GM12891 (cell line): ENCODE data around the gene OSM.

Experiments
- PAX5 ChIP-seq: IDR thresholded peaks from 2 replicates; pipeline ENCODE4 v1.6.1; 2011; ENCODE audit warnings: low read length, moderate library complexity, mild to moderate bottlenecking; ENCODE audit not compliant: insufficient read depth, severe bottlenecking
- POLR2A ChIP-seq: IDR thresholded peaks from 2 replicates; pipeline ENCODE4 v1.6.1; 2011; ENCODE audit warnings: low read depth, low read length, control low read depth
- POLR2AphosphoS5 ChIP-seq: IDR thresholded peaks from 2 replicates; pipeline ENCODE4 v1.6.1; 2011; ENCODE audit warnings: low read depth, low read length, control low read depth
- SPI1 ChIP-seq: IDR thresholded peaks from 2 replicates; pipeline ENCODE4 v1.6.1; 2011; ENCODE audit warnings: low read depth, low read length, control low read depth
- TAF1 ChIP-seq: IDR thresholded peaks from 2 replicates; pipeline ENCODE4 v1.6.1; 2011; ENCODE audit warnings: low read depth, low read length, control low read depth

DNA sequence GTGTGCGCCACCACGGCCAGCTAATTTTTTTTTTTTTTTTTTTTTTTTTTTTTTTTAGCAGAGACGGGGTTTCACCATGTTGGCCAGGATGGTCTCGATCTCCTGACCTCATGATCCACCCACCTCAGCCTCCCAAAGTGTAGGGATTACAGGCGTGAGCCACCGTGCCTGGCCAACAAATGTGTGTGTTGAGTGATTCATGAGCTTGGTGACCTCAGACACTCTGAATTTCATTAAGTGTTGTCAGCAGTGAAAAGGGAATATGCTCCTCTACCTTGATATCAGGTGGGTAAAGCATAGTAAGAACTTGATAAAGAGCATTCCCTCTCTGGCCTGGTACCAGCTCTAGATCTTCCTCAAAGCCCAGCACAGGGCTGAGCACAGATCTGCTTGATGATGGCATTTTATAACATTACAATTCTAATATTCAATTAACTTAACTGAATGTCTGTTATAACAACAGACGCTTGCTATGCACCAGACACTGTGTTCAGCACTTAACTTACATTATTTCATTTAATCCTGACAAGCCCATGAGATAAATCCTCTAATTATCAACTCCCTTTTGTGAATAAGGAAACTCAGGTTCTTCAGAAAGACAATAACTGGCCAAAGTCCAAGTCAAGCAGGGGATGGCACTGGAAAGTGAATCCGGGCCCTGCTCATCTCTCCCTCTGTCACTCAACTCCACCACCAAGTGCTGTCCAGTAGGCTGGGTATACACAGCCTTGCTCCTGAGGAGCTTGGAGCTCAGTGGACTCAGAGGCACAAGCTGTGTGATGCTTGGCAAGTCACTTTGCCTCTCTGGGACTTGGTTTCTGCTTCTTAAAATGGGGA is 47.1 kb upstream of the OSM start:
- TF ChIP-seq POLR2A: no peak
- TF ChIP-seq SPI1: no peak
- TF ChIP-seq POLR2AphosphoS5: no peak
- no peak for TF ChIP-seq TAF1
- TF ChIP-seq PAX5: no peak
